Thyroid gland (tissue), 4 donors: Measurements from ENCODE around the gene PCSK7. TPM values are rescaled to one million over a fixed set of nuclear protein-coding genes. Genes with fewer than 3 reads are reported as not detected.

Source experiments
- DNase-seq, 2 donors: peaks; one replicate each; pipeline ENCODE4 v3.0.0-alpha.2; 2019
- H3K27ac ChIP-seq, 3 donors: fragments of 200-600 bp; sonication (generic); 1 replicate in 2 of 3; 2 replicates in 1 of 3; pipeline ENCODE4 v1.5.1; 2016 to 2019; ENCODE audit warnings: mild to moderate bottlenecking in 1 of 3, moderate library complexity in 1 of 3
- H3K27me3 ChIP-seq: fragments of 200-600 bp; sonication (generic); one replicate; pipeline ENCODE4 v1.5.1; 2019
- H3K36me3 ChIP-seq, 2 donors: fragments of 200-600 bp; sonication (generic); one replicate each; pipeline ENCODE4 v1.5.1; 2016 to 2019
- H3K4me1 ChIP-seq, 2 donors: fragments of 200-600 bp; sonication (generic); one replicate each; pipeline ENCODE4 v1.5.1; 2017 to 2019
- H3K4me3 ChIP-seq, 3 donors: fragments of 200-600 bp; sonication (generic); replicated peaks in 1 of 3; 1 replicate in 2 of 3; 2 replicates in 1 of 3; pipeline ENCODE4 v1.5.1; 2016; ENCODE audit warnings: mild to moderate bottlenecking in 1 of 3
- H3K9me3 ChIP-seq: fragments of 200-600 bp; sonication (generic); one replicate; pipeline ENCODE4 v1.5.1; 2017
- POLR2A ChIP-seq, 2 donors: fragments of 450-650 bp; IDR thresholded peaks; one replicate each; pipeline ENCODE4 v1.6.1; 2017; ENCODE audit warnings: antibody characterized with exemption in 2 of 2, mild to moderate bottlenecking in 2 of 2, moderate library complexity in 1 of 2
- WGBS, 2 donors: methylation state at CpG; one replicate each; pipeline ENCODE4 v1.1.5; 2017; 5-methylcytosine and 5-hydroxymethylcytosine counted together
- intact Hi-C: fragments of 100-400 bp; cut with DNase I; formaldehyde crosslinking; loops from one replicate; pipeline ENCODE4 v1.15.1; 2023
- total RNA-seq, 4 donors: library from RNA; depleted of rRNA; stranded (reverse); fragments of >200 nt; gene quantifications; one replicate each; pipeline ENCODE4 v1.2.3, GENCODE V29; 2016
- TF ChIP-seq, protein P1 (sequence below), 6 experiments: fragments of 200-600 bp in 3 of 6; fragments of 450-650 bp in 3 of 6; sonication (generic) in 3 of 6; IDR thresholded peaks; one replicate each; pipeline ENCODE4 v1.5.1; 2016 to 2019; ENCODE audit warnings: antibody characterized with exemption in 6 of 6, mild to moderate bottlenecking in 2 of 6, inconsistent platforms in 1 of 6, moderate library complexity in 1 of 6

Gene PCSK7
- total RNA-seq, 4 donors from 2014 or later = 36.1 to 61.1 (median 47.5) TPM

DNA sequence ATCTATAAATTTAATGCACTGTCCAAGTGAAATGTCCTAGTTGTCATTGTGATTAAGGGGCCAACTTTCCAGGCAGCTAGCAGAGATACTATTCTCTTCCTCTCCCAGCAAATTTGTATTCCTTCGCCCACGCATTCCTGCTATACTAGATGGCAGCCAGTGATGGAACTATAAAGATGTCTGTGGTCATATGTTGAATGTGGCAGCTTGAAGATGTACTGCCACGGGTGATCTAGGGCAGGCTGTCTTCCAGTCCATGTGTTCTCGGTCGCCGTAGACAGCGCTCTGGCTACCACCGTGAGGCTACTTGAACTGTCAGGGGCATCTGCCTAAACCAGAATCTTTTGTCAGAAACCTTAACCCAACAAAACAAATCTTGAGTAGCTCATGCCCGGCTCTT is 61.7 kb downstream of the PCSK7 start:
- intact Hi-C loops = no loop called here
- 86% methylated on average over 9 of the region's 9 CpGs for WGBS, 2 donors
- H3K4me3 ChIP-seq = no peak overlapping the region
- H3K4me1 ChIP-seq = peaks cover 28 to 40% of the 10 kb centered on the region in 2 donors
- H3K36me3 ChIP-seq = peaks cover 12 to 24% of the 10 kb centered on the region in 2 donors
- no peaks in the 10 kb centered on the region for H3K9me3 ChIP-seq
- no peak for TF ChIP-seq POLR2A (IDR thresholded peaks at IDR 0.05)
- TF ChIP-seq, protein P1, sequence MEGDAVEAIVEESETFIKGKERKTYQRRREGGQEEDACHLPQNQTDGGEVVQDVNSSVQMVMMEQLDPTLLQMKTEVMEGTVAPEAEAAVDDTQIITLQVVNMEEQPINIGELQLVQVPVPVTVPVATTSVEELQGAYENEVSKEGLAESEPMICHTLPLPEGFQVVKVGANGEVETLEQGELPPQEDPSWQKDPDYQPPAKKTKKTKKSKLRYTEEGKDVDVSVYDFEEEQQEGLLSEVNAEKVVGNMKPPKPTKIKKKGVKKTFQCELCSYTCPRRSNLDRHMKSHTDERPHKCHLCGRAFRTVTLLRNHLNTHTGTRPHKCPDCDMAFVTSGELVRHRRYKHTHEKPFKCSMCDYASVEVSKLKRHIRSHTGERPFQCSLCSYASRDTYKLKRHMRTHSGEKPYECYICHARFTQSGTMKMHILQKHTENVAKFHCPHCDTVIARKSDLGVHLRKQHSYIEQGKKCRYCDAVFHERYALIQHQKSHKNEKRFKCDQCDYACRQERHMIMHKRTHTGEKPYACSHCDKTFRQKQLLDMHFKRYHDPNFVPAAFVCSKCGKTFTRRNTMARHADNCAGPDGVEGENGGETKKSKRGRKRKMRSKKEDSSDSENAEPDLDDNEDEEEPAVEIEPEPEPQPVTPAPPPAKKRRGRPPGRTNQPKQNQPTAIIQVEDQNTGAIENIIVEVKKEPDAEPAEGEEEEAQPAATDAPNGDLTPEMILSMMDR (IDR thresholded peaks at IDR 0.05) = no peak
- DNase-seq = no peak
- H3K27me3 ChIP-seq = no peaks in the 10 kb centered on the region
- peak overlapping the region in 1 of 3 donors; percentile 90 for H3K27ac ChIP-seq

DNA sequence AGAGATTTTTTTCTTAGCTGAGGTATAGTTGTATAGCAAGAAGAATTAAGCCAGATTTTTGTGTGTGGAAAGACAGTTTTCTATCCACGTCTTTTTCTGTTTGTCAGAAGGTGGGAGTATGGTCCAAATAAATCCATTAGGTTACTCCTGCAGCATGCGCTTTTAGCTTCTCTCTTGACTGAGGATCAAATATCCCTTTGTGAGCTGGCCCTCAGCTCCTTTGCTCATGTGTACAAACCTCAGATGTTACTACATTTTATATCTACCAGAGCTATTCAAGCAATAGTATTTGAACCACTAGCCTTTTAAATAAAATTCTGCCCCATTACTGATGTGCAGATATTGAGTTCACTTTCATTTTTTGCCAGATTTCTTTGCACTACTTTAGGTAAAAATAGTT is 62.1 kb downstream of the PCSK7 start:
- H3K4me3 ChIP-seq = no peak overlapping the region

DNA sequence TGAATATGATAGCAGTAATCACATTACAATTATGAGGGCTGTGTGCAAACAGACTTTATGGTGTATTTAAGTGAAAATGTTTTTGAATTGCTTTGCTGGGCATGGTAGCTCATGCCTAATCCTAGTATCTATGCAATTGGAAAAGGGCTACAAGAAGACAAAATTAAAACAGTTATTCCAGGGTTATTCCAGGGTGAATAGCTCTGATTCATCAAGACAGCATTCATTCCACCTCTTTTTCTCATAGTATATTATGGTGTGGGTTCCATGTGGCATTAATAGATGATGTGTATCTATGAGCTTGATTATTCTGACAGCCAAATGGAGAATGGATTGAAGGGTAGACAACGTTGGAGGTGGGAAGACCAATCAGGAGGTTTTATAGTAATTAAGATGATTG is 65.4 kb downstream of the PCSK7 start:
- Histone ChIP-seq H3K27me3 (no peaks in the 10 kb centered on the region), H3K27ac (no peak overlapping the region), H3K4me1 (peaks cover 3 to 4% of the 10 kb centered on the region in 2 donors), H3K9me3 (no peaks in the 10 kb centered on the region), H3K4me3 (no peak overlapping the region), H3K36me3 (peaks cover 26 to 55% of the 10 kb centered on the region in 2 donors)
- DNase-seq = no peak
- TF ChIP-seq POLR2A (IDR thresholded peaks at IDR 0.05) = no peak
- TF ChIP-seq, protein P1 (IDR thresholded peaks at IDR 0.05) = no peak
- intact Hi-C loops = no loop called here
- 69 to 71% methylated on average over 1 of the region's 1 CpG for WGBS, 2 donors

More for the DNA sequence above, 62.1 kb downstream of the PCSK7 start:
- no peaks in the 10 kb centered on the region for H3K9me3 ChIP-seq
- intact Hi-C loops = no loop called here
- TF ChIP-seq, protein P1 (IDR thresholded peaks at IDR 0.05) = no peak
- no peak for TF ChIP-seq POLR2A (IDR thresholded peaks at IDR 0.05)
- no peak for DNase-seq
- H3K27me3 ChIP-seq = no peaks in the 10 kb centered on the region
- H3K4me1 ChIP-seq = peaks cover 24 to 35% of the 10 kb centered on the region in 2 donors
- WGBS, 2 donors = 90 to 92% methylated on average over 2 of the region's 2 CpGs
- H3K27ac ChIP-seq = peak overlapping the region in 1 of 3 donors; percentile 90
- peaks cover 12 to 28% of the 10 kb centered on the region in 2 donors for H3K36me3 ChIP-seq

DNA sequence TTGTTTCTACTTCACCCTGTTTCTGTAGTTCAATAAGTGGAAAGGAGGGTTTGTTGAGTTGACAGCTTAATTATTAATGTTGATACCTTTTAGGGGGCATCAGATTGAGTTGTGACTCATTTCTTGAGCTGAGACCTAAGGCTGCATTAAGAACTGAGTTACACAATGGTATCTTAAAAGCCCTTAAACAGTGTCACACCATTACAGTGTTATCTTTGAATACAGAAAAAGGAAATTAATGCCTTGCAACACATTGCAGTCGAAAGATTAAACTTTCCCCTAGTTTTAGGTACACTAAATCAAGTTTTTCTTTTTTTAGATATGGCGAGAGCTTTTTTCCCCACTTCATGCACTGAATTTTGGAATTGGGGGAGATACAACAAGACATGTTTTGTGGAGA is 71.0 kb downstream of the PCSK7 start:
- DNase-seq = no peak
- H3K4me3 ChIP-seq = no peak overlapping the region
- no peak for TF ChIP-seq POLR2A (IDR thresholded peaks at IDR 0.05)
- TF ChIP-seq, protein P1 (IDR thresholded peaks at IDR 0.05) = no peak
- H3K9me3 ChIP-seq = no peaks in the 10 kb centered on the region
- no peak overlapping the region for H3K27ac ChIP-seq
- no peaks in the 10 kb centered on the region for H3K27me3 ChIP-seq
- 82 to 93% methylated on average over 2 of the region's 2 CpGs for WGBS, 2 donors
- intact Hi-C loops = no loop called here
- peaks cover 24 to 39% of the 10 kb centered on the region in 2 donors for H3K36me3 ChIP-seq
- peaks cover 16 to 18% of the 10 kb centered on the region in 2 donors for H3K4me1 ChIP-seq

DNA sequence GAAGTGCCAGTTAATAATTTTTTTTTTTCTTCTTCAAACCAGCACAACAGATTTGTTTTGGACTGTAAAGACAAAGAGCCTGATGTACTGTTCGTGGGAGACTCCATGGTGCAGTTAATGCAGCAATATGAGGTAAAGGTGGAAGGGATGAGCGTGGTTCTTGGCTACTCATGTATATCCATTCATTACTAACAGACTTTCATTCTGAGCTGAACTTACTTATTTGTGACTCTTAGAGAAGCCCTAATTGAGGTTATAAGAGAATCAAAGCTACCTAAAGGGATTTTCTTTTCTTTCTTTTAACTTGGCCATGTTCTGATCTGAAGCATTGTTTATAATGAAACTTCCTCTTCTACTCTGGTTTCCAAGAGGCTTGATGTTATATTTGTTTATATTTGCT is 72.0 kb downstream of the PCSK7 start:
- no peaks in the 10 kb centered on the region for H3K9me3 ChIP-seq
- H3K27me3 ChIP-seq = no peaks in the 10 kb centered on the region
- intact Hi-C loops = no loop called here
- H3K4me3 ChIP-seq = no peak overlapping the region
- TF ChIP-seq POLR2A (IDR thresholded peaks at IDR 0.05) = no peak
- TF ChIP-seq, protein P1 (IDR thresholded peaks at IDR 0.05) = no peak
- DNase-seq = no peak
- peaks cover 24 to 30% of the 10 kb centered on the region in 2 donors for H3K36me3 ChIP-seq
- H3K27ac ChIP-seq = no peak overlapping the region
- 76 to 98% methylated on average over 2 of the region's 2 CpGs for WGBS, 2 donors
- peaks cover 16 to 20% of the 10 kb centered on the region in 2 donors for H3K4me1 ChIP-seq
